Measurements from ENCODE around the gene TMX3. TPM values are rescaled to one million over a fixed set of nuclear protein-coding genes. Genes with fewer than 3 reads are reported as not detected.

Gene TMX3
- total RNA-seq, 4 donors from 2014 or later = 13.5 to 146 (median 44.7) TPM

DNA sequence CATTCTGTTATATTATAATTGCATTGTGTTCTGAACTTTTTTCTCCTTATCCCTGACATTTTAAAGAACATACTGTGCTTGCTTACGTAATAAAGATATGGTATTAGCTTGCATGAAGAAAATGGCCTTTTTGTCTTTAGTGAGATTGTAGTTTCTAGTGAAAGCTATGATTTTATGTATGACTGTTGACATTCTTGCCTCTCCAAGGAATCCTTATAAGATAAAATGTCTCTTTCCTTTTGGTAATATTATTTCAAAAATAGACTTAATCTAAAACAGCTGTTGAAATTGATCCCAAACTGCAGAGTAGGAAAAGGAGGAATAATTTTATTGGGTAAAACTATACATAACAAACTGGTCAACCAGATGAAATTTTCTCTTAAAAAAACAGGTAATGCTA, 42.2 kb upstream of the TMX3 start:
- in situ Hi-C loops (cut with MboI; ENCODE audit: low pct_ligation_motif_present in 1 of 4, low pct_unique_long_range_greater_than_20kb in 1 of 4, low sequenced_read_pairs in 3 of 4) (no loop called here), intact Hi-C loops (cut with DNase I; ENCODE audit: low total_unique reads) (no loop called here)
- no peaks in the 10 kb centered on the region for H3K27me3 ChIP-seq
- no peaks in the 10 kb centered on the region for H3K9me3 ChIP-seq
- H3K27ac ChIP-seq = no peak overlapping the region
- H3K4me3 ChIP-seq = no peak overlapping the region
- TF ChIP-seq POLR2AphosphoS5 (IDR thresholded peaks at IDR 0.05) = no peak
- TF ChIP-seq, protein P1, sequence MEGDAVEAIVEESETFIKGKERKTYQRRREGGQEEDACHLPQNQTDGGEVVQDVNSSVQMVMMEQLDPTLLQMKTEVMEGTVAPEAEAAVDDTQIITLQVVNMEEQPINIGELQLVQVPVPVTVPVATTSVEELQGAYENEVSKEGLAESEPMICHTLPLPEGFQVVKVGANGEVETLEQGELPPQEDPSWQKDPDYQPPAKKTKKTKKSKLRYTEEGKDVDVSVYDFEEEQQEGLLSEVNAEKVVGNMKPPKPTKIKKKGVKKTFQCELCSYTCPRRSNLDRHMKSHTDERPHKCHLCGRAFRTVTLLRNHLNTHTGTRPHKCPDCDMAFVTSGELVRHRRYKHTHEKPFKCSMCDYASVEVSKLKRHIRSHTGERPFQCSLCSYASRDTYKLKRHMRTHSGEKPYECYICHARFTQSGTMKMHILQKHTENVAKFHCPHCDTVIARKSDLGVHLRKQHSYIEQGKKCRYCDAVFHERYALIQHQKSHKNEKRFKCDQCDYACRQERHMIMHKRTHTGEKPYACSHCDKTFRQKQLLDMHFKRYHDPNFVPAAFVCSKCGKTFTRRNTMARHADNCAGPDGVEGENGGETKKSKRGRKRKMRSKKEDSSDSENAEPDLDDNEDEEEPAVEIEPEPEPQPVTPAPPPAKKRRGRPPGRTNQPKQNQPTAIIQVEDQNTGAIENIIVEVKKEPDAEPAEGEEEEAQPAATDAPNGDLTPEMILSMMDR (IDR thresholded peaks at IDR 0.05) = no peak
- H3K4me1 ChIP-seq = no peaks in the 10 kb centered on the region
- H3K36me3 ChIP-seq = no peaks in the 10 kb centered on the region
- 87 to 89% methylated on average over 1 of the region's 1 CpG for WGBS, 2 donors (ENCODE audit: low coverage in 1 of 2)
- DNase-seq = no peak

DNA sequence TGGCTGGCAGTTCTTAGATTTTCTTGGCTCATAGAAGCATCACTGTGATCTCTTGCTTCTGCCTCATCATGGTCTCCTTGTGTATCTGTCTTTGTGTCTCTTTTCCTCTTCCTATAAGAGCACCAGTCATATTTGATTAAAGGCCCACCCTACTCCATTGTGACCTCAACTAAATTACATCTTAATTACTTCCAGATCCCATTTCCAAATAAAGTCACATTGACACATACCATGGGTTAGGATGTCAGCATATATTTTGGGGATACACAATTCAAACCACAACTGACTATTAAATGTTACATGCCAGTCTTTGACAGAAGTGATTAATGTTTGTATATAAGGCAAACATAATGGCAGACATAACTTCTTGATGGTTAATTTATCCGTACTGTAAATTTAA, 27.3 kb upstream of the TMX3 start:
- Histone ChIP-seq H3K9me3 (no peaks in the 10 kb centered on the region), H3K4me3 (no peak overlapping the region), H3K36me3 (no peaks in the 10 kb centered on the region), H3K27me3 (no peaks in the 10 kb centered on the region), H3K4me1 (no peaks in the 10 kb centered on the region), H3K27ac (no peak overlapping the region)
- WGBS, 2 donors (ENCODE audit: low coverage in 1 of 2) = 75 to 85% methylated on average over 1 of the region's 1 CpG
- TF ChIP-seq, protein P1 (IDR thresholded peaks at IDR 0.05) = no peak
- TF ChIP-seq POLR2AphosphoS5 (IDR thresholded peaks at IDR 0.05) = no peak
- in situ Hi-C loops (cut with MboI; ENCODE audit: low pct_ligation_motif_present in 1 of 4, low pct_unique_long_range_greater_than_20kb in 1 of 4, low sequenced_read_pairs in 3 of 4) (no loop called here), intact Hi-C loops (cut with DNase I; ENCODE audit: low total_unique reads) (no loop called here)
- no peak for DNase-seq

DNA sequence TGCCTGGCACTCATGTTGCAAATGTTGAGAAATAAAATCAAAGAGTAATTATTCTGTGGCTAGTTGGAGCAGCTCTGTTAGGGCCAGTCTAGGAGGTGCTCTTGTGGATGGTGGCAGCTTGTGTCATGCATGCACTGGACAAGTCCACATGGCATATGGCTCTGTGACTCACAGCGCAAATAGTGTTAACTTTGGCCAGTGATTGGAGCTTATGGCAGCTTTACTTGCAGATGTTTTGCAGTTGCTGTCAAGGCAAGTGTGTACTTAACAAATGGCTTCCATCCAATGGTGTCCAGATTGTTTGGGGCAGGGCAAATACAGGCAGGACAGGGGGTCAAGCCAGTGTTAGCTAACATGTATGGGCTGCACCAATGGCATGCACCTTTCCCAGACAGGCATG, 26.1 kb upstream of the TMX3 start:
- H3K4me3 ChIP-seq = no peak overlapping the region
- DNase-seq = no peak
- no peak overlapping the region for H3K27ac ChIP-seq
- TF ChIP-seq POLR2AphosphoS5 (IDR thresholded peaks at IDR 0.05) = no peak
- no peaks in the 10 kb centered on the region for H3K27me3 ChIP-seq
- no peaks in the 10 kb centered on the region for H3K4me1 ChIP-seq
- in situ Hi-C loops (cut with MboI; ENCODE audit: low pct_ligation_motif_present in 1 of 4, low pct_unique_long_range_greater_than_20kb in 1 of 4, low sequenced_read_pairs in 3 of 4) = no loop called here
- WGBS, 2 donors (ENCODE audit: low coverage in 1 of 2) = 100% methylated on average over 1 of the region's 1 CpG; no CpG with 5 or more reads in 1 of the 2 donors
- H3K9me3 ChIP-seq = no peaks in the 10 kb centered on the region
- intact Hi-C loops (cut with DNase I; ENCODE audit: low total_unique reads) = no loop called here
- H3K36me3 ChIP-seq = no peaks in the 10 kb centered on the region

DNA sequence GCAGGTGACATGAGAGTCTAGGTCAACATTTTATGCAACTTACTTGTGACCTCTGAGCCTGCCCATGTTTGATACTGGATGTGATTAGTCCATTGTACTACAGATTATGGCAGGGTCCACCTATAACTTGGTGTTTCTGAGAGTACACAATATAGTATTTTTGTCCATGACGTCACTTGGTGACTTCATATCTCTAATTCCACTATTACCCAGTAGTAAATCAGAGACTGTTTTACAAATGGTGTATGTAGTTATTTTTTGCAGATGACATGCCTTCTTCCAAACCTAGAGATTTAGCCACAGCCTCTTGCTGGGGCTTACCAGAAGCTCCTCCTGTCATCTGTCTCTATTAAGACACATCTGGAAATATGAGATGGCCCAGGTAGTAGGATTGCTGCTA, 24.6 kb upstream of the TMX3 start:
- in situ Hi-C loops (cut with MboI; ENCODE audit: low pct_ligation_motif_present in 1 of 4, low pct_unique_long_range_greater_than_20kb in 1 of 4, low sequenced_read_pairs in 3 of 4) = no loop called here
- intact Hi-C loops (cut with DNase I; ENCODE audit: low total_unique reads) = no loop called here
- Histone ChIP-seq H3K9me3 (no peaks in the 10 kb centered on the region), H3K36me3 (no peaks in the 10 kb centered on the region), H3K4me3 (no peak overlapping the region), H3K27me3 (no peaks in the 10 kb centered on the region), H3K27ac (no peak overlapping the region), H3K4me1 (no peaks in the 10 kb centered on the region)
- TF ChIP-seq, protein P1 (IDR thresholded peaks at IDR 0.05) = no peak
- TF ChIP-seq EP300 (IDR thresholded peaks at IDR 0.05; ENCODE audit: low read depth) (no peak), POLR2A (IDR thresholded peaks at IDR 0.05) (no peak), POLR2AphosphoS5 (IDR thresholded peaks at IDR 0.05) (no peak)
- DNase-seq = no peak
- 33 to 94% methylated on average over 1 of the region's 1 CpG for WGBS, 2 donors (ENCODE audit: low coverage in 1 of 2)

DNA sequence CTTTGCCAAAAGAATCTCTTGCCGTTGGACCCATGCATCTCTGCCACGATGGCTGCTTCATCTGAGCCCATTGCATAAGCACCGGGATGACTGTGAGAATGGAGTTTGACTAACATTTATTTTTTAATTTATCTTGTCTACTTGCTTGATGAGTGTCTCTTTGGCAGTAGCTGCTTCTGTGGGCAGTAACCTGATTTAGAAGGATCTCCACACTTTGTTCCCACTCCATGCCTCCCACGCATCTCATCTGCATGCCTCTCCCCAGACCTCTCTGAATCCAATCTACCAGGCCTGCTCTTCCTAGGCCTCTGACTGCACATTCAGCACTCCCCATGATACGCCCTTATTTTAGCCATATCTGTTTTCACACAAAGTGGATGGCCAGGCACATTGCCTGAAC, 23.7 kb upstream of the TMX3 start:
- WGBS, 2 donors (ENCODE audit: low coverage in 1 of 2) = 89% methylated on average over 2 to 5 of the region's 5 CpGs
- Histone ChIP-seq H3K9me3 (no peaks in the 10 kb centered on the region), H3K4me1 (no peaks in the 10 kb centered on the region), H3K4me3 (no peak overlapping the region), H3K36me3 (no peaks in the 10 kb centered on the region), H3K27me3 (no peaks in the 10 kb centered on the region), H3K27ac (no peak overlapping the region)
- no peak for TF ChIP-seq POLR2A (IDR thresholded peaks at IDR 0.05)
- no peak for TF ChIP-seq POLR2AphosphoS5 (IDR thresholded peaks at IDR 0.05)
- TF ChIP-seq, protein P1 (IDR thresholded peaks at IDR 0.05) = no peak
- no peak for TF ChIP-seq EP300 (IDR thresholded peaks at IDR 0.05; ENCODE audit: low read depth)
- intact Hi-C loops (cut with DNase I; ENCODE audit: low total_unique reads) = no loop called here
- in situ Hi-C loops (cut with MboI; ENCODE audit: low pct_ligation_motif_present in 1 of 4, low pct_unique_long_range_greater_than_20kb in 1 of 4, low sequenced_read_pairs in 3 of 4) = no loop called here
- no peak for DNase-seq

All from transverse colon (tissue), 4 donors.